ENCODE data around the gene PSMC1.

The PSMC1 gene

DNA sequence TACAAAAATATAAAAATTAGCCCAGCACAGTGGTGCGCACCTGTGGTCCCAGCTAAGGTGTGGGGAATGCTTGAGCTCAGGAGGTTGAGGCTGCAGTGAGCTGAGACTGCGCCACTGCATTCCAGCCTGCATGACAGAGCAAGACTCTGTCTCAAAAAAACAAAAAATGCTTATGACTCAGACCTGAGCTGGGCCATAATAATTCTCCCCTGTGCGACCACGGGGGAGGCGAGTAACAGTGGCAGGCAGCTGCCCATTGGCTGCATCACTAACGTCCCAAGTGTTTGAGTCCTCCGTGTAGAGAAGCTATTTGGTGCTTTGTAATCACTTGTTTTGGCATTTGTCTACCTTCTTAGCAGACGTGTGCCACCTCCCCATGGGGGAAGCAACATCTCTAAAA is 24.9 kb downstream of the PSMC1 start:
- Histone ChIP-seq H3K27ac (peak overlapping the region in 1 of 2 donors; percentile 19), H3K27me3 (no peaks in the 10 kb centered on the region), H3K4me1 (peaks cover 0 to 14% (median 0%) of the 10 kb centered on the region in 4 donors), H3K36me3 (peaks cover 29 to 86% (median 77%) of the 10 kb centered on the region in 3 donors), H3K4me3 (no peak overlapping the region), H3K9me3 (no peaks in the 10 kb centered on the region)
- DNase-seq = no peak
- TF ChIP-seq, protein P1, sequence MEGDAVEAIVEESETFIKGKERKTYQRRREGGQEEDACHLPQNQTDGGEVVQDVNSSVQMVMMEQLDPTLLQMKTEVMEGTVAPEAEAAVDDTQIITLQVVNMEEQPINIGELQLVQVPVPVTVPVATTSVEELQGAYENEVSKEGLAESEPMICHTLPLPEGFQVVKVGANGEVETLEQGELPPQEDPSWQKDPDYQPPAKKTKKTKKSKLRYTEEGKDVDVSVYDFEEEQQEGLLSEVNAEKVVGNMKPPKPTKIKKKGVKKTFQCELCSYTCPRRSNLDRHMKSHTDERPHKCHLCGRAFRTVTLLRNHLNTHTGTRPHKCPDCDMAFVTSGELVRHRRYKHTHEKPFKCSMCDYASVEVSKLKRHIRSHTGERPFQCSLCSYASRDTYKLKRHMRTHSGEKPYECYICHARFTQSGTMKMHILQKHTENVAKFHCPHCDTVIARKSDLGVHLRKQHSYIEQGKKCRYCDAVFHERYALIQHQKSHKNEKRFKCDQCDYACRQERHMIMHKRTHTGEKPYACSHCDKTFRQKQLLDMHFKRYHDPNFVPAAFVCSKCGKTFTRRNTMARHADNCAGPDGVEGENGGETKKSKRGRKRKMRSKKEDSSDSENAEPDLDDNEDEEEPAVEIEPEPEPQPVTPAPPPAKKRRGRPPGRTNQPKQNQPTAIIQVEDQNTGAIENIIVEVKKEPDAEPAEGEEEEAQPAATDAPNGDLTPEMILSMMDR (IDR thresholded peaks at IDR 0.05) = no peak
- intact Hi-C loops (cut with DNase I; ENCODE audit: low total_unique reads) = no loop called here

DNA sequence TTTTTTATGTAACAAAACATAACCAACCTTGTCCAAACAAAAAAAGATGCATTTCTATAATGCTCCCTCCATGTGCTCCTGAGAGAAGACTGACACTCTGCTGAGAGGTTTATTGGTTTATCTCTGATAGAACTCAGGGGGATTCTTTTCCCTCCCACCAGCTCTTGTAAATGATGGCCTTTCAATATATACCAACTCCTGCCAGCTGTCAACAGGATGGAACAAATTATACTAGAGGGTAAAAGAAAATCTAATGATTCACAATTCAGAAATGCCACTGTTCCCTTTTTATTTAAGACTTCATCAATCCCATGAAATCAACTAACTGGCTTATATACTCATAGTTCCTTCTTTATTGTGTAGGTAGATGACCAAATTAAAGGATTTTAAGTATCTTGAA is 25.4 kb downstream of the PSMC1 start:
- TF ChIP-seq, protein P1 (IDR thresholded peaks at IDR 0.05) = no peak
- intact Hi-C loops (cut with DNase I; ENCODE audit: low total_unique reads) = no loop called here

DNA sequence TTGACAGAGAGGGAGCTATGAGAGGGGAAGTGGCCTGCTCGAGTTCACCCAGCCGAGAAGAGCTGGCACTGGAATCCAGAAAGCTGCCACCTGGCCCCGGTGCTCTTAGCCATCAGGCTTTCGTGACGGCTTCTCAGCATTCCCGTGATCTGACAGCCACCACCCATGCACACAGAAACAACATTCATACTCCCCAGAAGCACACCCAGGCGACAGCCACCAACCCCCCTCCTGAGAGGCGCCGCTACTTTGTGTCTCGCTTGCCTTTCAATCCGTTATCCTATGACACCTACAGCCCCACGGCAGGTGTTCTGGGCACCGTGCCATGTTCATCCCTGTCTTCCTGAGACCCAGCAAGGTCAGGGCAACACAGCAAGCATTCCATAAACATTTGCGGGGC is 31.4 kb downstream of the PSMC1 start:
- TF ChIP-seq, protein P1 (IDR thresholded peaks at IDR 0.05) = no peak

More for the DNA sequence above, 25.4 kb downstream of the PSMC1 start:
- Histone ChIP-seq H3K9me3 (no peaks in the 10 kb centered on the region), H3K4me1 (peaks cover 0 to 14% (median 0%) of the 10 kb centered on the region in 4 donors), H3K27ac (peak overlapping the region in 1 of 2 donors; percentile 19), H3K4me3 (no peak overlapping the region), H3K27me3 (no peaks in the 10 kb centered on the region), H3K36me3 (peaks cover 33 to 87% (median 81%) of the 10 kb centered on the region in 3 donors)
- DNase-seq = no peak

DNA sequence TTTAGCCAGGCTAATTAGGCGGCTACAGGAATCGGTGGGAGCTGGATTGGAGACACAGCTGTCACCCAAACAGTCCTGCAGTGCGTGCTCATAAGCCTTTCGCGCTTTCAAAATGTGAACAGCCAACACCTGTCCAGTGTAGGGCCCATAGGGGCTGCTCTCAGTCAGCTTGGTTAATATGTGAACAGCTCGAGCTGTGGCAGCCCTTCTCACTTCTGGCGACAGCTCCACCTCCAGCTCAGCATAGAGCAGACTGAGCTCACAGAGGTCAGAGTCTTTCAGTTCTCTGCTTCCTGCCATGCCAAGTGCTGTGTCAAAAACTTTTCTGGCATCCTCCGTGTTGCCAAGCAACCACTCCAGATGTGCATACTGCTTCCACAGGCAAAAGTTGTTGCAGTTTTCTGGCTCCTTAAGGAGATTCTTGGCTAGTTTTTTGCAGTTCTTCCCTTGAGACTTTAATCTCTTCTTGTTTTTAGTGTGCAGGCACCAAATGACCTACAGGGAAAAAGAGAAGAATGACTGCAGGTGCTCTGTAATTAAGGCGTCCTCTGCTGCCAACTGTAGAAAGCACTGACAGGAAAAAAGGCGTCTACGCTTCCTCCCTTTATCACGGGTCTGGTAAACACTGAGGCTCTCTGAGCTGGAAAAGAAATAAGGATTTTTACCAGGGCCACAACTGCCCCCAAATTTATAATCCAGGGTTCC is 32.5 kb downstream of the PSMC1 start:
- Histone ChIP-seq H3K9me3 (no peaks in the 10 kb centered on the region), H3K27me3 (no peaks in the 10 kb centered on the region), H3K4me3 (no peak overlapping the region), H3K27ac (no peak overlapping the region), H3K4me1 (no peaks in the 10 kb centered on the region), H3K36me3 (peaks cover 59 to 91% (median 75%) of the 10 kb centered on the region in 3 donors)
- DNase-seq = no peak
- intact Hi-C loops (cut with DNase I; ENCODE audit: low total_unique reads) = no loop called here
- TF ChIP-seq, protein P1 (IDR thresholded peaks at IDR 0.05) = no peak

More for the DNA sequence above, 31.4 kb downstream of the PSMC1 start:
- DNase-seq = no peak
- Histone ChIP-seq H3K4me1 (no peaks in the 10 kb centered on the region), H3K36me3 (peaks cover 55 to 94% (median 76%) of the 10 kb centered on the region in 3 donors), H3K27me3 (no peaks in the 10 kb centered on the region), H3K9me3 (no peaks in the 10 kb centered on the region), H3K4me3 (no peak overlapping the region), H3K27ac (no peak overlapping the region)
- intact Hi-C loops (cut with DNase I; ENCODE audit: low total_unique reads) = no loop called here

DNA sequence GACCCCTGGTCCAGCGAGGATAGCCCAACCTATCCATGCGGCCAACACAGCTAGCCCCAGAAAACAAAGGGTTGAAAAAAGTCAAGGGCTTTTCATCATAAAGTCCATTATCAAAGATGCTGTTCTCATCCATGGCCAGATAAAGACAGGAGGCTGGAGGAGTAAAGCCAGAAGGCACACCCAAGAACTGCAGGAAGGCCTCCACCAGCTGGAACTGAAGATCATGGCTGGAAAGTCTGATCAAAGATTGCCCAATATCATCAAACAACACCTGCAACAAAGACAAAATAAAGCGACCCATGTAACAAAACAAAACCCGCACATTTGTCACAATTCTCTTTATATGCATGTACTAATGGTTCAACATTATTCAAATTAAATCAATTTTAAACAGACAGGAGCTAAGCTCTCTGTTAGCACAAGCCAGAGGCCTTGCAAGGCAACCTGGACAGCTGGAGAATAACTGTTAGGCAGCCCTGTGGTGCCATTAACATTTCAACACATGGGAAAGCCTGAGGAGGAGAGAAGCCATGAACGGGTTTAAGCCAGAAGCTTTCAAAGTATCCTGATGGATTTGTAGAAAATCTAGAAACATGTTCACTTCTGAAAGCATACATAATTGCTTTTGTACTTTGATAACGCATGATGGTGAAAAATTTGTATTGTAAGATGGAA is 34.1 kb downstream of the PSMC1 start:
- H3K36me3 ChIP-seq = peaks cover 63 to 91% (median 66%) of the 10 kb centered on the region in 3 donors
- DNase-seq = no peak
- TF ChIP-seq, protein P1 (IDR thresholded peaks at IDR 0.05) = no peak
- no peak overlapping the region for H3K4me3 ChIP-seq
- peaks cover 0 to 2% (median 0%) of the 10 kb centered on the region in 4 donors for H3K4me1 ChIP-seq
- intact Hi-C loops (cut with DNase I; ENCODE audit: low total_unique reads) = no loop called here
- no peaks in the 10 kb centered on the region for H3K27me3 ChIP-seq
- H3K27ac ChIP-seq = no peak overlapping the region
- no peaks in the 10 kb centered on the region for H3K9me3 ChIP-seq
